Endothelial cell (in vitro differentiated cells): Measurements from ENCODE around the gene ITGA8. TPM values are rescaled to one million over a fixed set of nuclear protein-coding genes. Genes with fewer than 3 reads are reported as not detected.

Experiments
- DNase-seq: peaks from one replicate; pipeline ENCODE4 v3.0.0; 2021; ENCODE audit warnings: low spot score
- H3K27ac Mint-ChIP-seq: one replicate; pipeline ENCODE4 v1.8.0; 2021; ENCODE audit warnings: mixed read lengths, inconsistent platforms; ENCODE audit not compliant: unreplicated experiment
- H3K27me3 Mint-ChIP-seq: one replicate; pipeline ENCODE4 v1.8.0; 2021; ENCODE audit warnings: mild to moderate bottlenecking, moderate library complexity, mixed read lengths, inconsistent platforms; ENCODE audit not compliant: unreplicated experiment
- H3K36me3 Mint-ChIP-seq: one replicate; pipeline ENCODE4 v1.8.0; 2021; ENCODE audit warnings: mild to moderate bottlenecking, low read depth, mixed read lengths, inconsistent platforms; ENCODE audit not compliant: unreplicated experiment
- H3K4me1 Mint-ChIP-seq: one replicate; pipeline ENCODE4 v1.8.0; 2021; ENCODE audit warnings: mild to moderate bottlenecking, mixed read lengths, inconsistent platforms; ENCODE audit not compliant: unreplicated experiment
- H3K4me3 Mint-ChIP-seq: one replicate; pipeline ENCODE4 v1.8.0; 2021; ENCODE audit warnings: mild to moderate bottlenecking, mixed read lengths, inconsistent platforms; ENCODE audit not compliant: unreplicated experiment
- H3K9me3 Mint-ChIP-seq: one replicate; pipeline ENCODE4 v1.8.0; 2021; ENCODE audit warnings: mixed read lengths, inconsistent platforms; ENCODE audit not compliant: unreplicated experiment
- total RNA-seq: library from RNA; stranded (reverse); fragmentation: NEBNext Ultra II Directional; extraction: Animal tissue kit (Norgen Biotek cat#: 25700); gene quantifications from one replicate; pipeline ENCODE4 v1.2.1, GENCODE V29; 2021; ENCODE audit not compliant: unreplicated experiment
- TF ChIP-seq, protein P1 (sequence below): fragments of 200-600 bp; sonication (generic); IDR thresholded peaks from one replicate; pipeline ENCODE4 v1.5.0; 2021; ENCODE audit warnings: antibody characterized with exemption; ENCODE audit not compliant: unreplicated experiment

ITGA8 gene
- total RNA-seq, 1 donor from 2014 or later, result 0.51 TPM

DNA sequence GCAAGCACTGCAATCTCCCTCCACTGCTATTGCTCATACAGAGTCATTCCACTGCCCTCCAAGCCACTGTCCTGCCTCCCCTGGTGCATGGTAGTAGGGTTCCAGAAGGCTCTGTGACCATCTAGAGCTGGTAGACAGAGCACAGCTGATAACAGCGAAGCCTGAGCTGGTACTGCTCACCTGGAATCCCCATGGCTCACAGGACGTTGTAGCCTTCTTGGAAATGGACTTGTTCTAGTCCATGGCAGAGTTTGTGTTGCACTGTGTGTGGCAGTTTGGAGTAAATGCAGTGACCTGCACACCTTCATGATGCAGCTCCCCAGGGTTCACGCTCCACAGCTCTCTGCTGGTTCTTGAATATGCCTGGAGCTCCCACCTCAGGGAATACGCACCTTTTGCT, 67.0 kb downstream of the ITGA8 start:
- Mint-ChIP-seq H3K4me3 (no peak overlapping the region), H3K27me3 (no peaks in the 10 kb centered on the region), H3K9me3 (no peaks in the 10 kb centered on the region), H3K27ac (no peak overlapping the region), H3K36me3 (no peaks in the 10 kb centered on the region), H3K4me1 (no peaks in the 10 kb centered on the region)
- no peak for DNase-seq
- TF ChIP-seq, protein P1, sequence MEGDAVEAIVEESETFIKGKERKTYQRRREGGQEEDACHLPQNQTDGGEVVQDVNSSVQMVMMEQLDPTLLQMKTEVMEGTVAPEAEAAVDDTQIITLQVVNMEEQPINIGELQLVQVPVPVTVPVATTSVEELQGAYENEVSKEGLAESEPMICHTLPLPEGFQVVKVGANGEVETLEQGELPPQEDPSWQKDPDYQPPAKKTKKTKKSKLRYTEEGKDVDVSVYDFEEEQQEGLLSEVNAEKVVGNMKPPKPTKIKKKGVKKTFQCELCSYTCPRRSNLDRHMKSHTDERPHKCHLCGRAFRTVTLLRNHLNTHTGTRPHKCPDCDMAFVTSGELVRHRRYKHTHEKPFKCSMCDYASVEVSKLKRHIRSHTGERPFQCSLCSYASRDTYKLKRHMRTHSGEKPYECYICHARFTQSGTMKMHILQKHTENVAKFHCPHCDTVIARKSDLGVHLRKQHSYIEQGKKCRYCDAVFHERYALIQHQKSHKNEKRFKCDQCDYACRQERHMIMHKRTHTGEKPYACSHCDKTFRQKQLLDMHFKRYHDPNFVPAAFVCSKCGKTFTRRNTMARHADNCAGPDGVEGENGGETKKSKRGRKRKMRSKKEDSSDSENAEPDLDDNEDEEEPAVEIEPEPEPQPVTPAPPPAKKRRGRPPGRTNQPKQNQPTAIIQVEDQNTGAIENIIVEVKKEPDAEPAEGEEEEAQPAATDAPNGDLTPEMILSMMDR, result no peak

DNA sequence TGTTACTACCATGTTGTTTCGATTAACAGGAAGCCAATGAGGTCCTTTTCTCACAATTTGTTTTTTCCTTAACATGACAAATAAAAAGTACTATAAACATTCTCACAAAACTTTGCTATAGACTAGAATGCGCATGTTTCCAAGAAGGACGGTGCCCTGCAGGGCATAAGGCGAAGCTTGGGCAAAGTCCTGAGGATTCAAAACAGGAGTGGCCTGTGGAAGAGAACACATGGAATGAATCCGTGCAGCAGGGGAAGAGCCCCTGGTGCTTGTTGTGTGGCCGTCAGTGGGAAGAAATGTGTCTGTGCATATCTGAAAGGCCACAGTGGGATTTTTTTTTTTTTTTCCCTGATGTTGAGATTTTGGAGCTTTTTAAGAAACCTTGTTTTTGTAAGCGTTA, 67.6 kb downstream of the ITGA8 start:
- TF ChIP-seq, protein P1, result no peak
- Mint-ChIP-seq H3K27ac (no peak overlapping the region), H3K4me3 (no peak overlapping the region), H3K27me3 (no peaks in the 10 kb centered on the region), H3K9me3 (no peaks in the 10 kb centered on the region), H3K4me1 (no peaks in the 10 kb centered on the region), H3K36me3 (no peaks in the 10 kb centered on the region)
- DNase-seq, result no peak

DNA sequence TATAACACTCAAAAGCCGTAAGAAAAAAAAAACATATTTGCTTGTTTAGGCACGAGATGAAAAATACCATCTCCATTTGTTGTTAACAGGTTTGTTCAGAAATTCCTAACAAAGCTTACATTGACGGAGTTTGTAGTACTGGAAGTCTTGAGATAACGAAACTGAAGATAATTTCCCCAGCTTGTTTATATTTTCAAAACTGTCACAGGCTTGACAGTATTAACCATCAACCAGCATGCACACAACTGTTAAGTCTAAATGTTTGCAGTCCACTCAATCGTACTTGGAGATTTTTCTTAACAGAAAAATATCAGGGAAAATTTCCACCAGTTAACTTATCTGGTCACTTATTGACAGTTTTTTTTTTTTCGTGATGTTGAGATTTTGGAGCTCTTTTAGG, 68.5 kb downstream of the ITGA8 start:
- H3K4me3 Mint-ChIP-seq, result no peak overlapping the region
- no peak for DNase-seq
- H3K36me3 Mint-ChIP-seq, result no peaks in the 10 kb centered on the region
- no peaks in the 10 kb centered on the region for H3K9me3 Mint-ChIP-seq
- TF ChIP-seq, protein P1, result no peak
- H3K27me3 Mint-ChIP-seq, result no peaks in the 10 kb centered on the region
- H3K27ac Mint-ChIP-seq, result no peak overlapping the region
- no peaks in the 10 kb centered on the region for H3K4me1 Mint-ChIP-seq

DNA sequence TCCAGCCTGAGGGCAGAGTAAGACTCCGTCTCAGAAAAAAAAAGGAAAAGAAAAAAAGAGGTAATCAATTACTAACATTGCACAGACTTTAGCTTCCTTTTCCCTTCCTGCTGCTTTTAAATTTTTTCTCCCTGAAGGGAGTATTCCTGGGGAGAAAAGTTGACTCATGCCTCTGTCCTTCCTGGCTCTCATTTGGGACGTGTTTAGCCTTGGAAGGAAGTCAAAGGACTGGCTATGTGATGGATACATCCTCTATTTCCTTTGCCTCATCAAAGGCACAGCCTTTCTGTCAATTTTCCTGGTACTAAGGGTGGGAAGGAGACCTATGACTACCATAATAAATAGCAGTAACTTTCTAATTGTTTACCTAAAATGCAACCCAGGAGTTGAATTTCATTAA, 77.6 kb downstream of the ITGA8 start:
- Mint-ChIP-seq H3K27me3 (no peaks in the 10 kb centered on the region), H3K27ac (no peak overlapping the region), H3K36me3 (no peaks in the 10 kb centered on the region), H3K9me3 (no peaks in the 10 kb centered on the region), H3K4me1 (peaks cover 29% of the 10 kb centered on the region), H3K4me3 (no peak overlapping the region)
- TF ChIP-seq, protein P1, result no peak
- no peak for DNase-seq

DNA sequence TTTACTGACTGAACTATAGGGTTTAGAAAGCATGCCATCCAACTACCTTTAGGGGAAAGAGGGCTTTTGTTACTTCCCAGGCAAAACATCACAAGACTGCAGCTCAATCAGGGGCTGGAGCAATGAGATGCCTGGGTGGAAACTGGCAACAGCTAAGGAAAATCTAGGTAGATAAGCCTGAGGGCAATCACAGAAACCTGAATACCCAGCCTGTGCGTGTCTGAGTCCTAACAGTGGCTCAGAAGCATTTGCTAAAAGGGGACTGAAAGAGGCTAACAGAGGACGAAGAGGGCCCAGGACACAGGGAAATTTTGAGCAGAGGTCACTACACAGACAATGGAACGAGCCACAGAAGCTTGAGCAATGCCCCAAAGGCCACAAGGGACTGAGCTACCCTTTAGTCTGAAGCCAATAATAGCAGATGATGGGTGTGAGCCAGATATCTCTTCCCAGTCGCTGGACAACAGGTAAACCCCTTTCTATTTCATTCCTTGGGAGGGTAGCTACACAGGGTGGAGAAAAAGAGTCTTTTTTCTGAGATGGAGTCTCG, 79.1 kb downstream of the ITGA8 start:
- peaks cover 29% of the 10 kb centered on the region for H3K4me1 Mint-ChIP-seq
- H3K27ac Mint-ChIP-seq, result no peak overlapping the region
- no peaks in the 10 kb centered on the region for H3K36me3 Mint-ChIP-seq
- no peaks in the 10 kb centered on the region for H3K27me3 Mint-ChIP-seq
- H3K4me3 Mint-ChIP-seq, result no peak overlapping the region
- H3K9me3 Mint-ChIP-seq, result no peaks in the 10 kb centered on the region
- TF ChIP-seq, protein P1, result no peak
- no peak for DNase-seq
